OCI-LY3 (cell line): ENCODE data around the gene SLC5A11.

Experiments
- EZH2phosphoT487 ChIP-seq: fragments of 200-600 bp; shearing (Covaris generic); IDR thresholded peaks from 2 replicates; pipeline ENCODE4 v1.6.1; 2018; ENCODE audit warnings: antibody characterized with exemption, mixed run types, low read depth
- TF ChIP-seq, protein P1 (sequence below): fragments of 200-600, 300-600 bp; sonication (generic); IDR thresholded peaks from 2 replicates; pipeline ENCODE4 v1.5.1; 2014; ENCODE audit warnings: antibody characterized with exemption, low read length, low read depth

DNA sequence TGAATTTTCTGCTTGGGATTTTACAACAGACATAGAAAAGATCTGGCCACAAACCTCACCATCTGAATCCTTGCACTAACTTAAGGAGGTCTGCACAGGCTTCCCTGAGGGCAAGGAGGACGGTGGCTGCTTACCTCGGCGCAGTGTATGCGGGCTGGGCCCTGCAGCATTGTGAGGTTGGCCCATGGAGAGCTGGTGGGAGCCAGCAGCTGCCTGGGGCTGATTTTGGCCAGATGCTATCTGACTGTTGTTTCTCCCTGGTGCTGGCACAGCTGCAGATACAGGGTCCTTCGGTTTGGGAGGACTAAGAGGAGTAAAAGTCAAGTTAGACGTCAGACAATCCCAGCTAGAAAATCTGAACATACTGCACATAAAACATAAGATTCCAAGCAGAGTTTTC is 89.6 kb downstream of the SLC5A11 start:
- TF ChIP-seq, protein P1, sequence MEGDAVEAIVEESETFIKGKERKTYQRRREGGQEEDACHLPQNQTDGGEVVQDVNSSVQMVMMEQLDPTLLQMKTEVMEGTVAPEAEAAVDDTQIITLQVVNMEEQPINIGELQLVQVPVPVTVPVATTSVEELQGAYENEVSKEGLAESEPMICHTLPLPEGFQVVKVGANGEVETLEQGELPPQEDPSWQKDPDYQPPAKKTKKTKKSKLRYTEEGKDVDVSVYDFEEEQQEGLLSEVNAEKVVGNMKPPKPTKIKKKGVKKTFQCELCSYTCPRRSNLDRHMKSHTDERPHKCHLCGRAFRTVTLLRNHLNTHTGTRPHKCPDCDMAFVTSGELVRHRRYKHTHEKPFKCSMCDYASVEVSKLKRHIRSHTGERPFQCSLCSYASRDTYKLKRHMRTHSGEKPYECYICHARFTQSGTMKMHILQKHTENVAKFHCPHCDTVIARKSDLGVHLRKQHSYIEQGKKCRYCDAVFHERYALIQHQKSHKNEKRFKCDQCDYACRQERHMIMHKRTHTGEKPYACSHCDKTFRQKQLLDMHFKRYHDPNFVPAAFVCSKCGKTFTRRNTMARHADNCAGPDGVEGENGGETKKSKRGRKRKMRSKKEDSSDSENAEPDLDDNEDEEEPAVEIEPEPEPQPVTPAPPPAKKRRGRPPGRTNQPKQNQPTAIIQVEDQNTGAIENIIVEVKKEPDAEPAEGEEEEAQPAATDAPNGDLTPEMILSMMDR = no peak
- TF ChIP-seq EZH2phosphoT487 = no peak
